Measurements from ENCODE around the gene KPTN. TPM values are rescaled to one million over a fixed set of nuclear protein-coding genes. Genes with fewer than 3 reads are reported as not detected.

Gene KPTN
- total and polyA plus RNA-seq, 2 experiments from 2014 or later: 10.1 to 22.6 TPM

DNA sequence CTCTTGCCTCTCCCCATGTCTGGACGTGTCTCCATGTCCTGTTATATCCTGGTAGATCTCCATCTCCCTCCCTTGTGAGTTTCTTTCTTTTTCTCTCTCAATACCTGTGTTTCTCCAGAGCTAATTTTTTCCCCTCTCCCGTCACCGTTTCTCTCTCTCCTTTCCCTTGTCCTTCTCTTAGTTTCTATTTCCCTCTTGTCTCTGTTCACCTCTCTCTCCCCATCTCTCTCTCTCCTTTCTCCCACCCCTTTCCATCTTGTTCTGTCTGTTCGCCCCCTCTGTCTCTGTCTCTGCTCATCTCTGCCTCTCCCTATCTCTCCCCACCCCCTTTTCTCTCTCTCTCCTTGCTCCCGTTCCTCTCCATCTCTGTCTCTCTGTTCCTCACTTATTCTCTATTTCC lies 25.3 kb downstream of the KPTN start:
- DNase-seq (ENCODE audit: low spot score): no peak
- H3K27ac ChIP-seq: no peak overlapping the region
- no peak overlapping the region for H2AFZ ChIP-seq
- H3K4me1 ChIP-seq (ENCODE audit: insufficient read depth): no peaks in the 10 kb centered on the region
- no peak overlapping the region for H3K4me2 ChIP-seq
- no peaks in the 10 kb centered on the region for H3K9me2 ChIP-seq (replicated peaks; ENCODE audit: insufficient read depth)
- TF ChIP-seq CTCF (IDR thresholded peaks at IDR 0.05; ENCODE audit: poor library complexity): no peak
- H3K27me3 ChIP-seq: peaks cover 33% of the 10 kb centered on the region
- WGBS (ENCODE audit: low lambda C conversion rate, missing lambda C conversion rate): 63% methylated on average over 3 of the region's 5 CpGs
- no peaks in the 10 kb centered on the region for H3K36me3 ChIP-seq (replicated peaks; ENCODE audit: insufficient read depth, low read depth)
- H3K4me3 ChIP-seq: no peak overlapping the region
- H4K20me1 ChIP-seq (ENCODE audit: insufficient read depth, poor library complexity, severe bottlenecking): no peaks in the 10 kb centered on the region
- H3K79me2 ChIP-seq: no peaks in the 10 kb centered on the region
- H3K9me3 ChIP-seq (ENCODE audit: low read depth): no peaks in the 10 kb centered on the region

DNA sequence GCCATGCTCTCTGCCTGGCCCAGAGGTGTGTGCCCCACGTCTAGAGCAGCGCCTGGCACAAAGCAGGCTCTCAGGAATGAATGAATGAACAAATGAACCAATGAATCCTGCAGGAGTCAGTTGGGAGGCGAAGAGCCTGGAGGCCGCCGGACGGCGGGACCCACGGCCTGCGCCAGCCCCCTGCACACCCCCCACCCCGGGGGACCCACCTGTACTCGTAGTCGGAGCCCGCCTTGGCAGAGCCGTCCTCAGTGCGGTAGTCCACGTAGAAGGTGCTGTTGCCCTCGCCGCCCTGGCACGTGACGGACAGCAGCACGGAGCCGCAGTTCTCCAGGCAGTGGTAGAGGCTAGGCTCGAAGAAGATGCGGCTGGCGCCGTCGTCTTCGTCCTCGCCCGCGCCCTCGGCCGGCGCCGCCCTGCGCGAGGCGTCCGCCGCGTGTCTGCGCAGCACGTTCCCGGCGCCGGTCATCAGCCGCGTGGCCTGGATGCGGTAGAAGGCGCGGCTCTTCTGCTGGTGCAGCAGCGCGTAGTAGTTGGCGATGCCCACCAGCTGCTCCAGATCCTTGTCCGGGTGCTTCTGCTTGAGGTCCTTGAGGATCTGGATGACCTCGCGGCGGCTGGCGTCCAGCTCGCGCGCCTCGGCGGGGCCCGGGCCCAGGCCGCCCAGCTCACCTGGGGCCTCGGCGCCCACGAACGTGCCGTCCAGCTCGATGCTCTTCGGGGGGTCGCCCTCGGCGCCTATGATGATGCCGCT lies 27.1 kb downstream of the KPTN start:
- H3K4me3 ChIP-seq: no peak overlapping the region
- H3K27me3 ChIP-seq: peaks cover 33% of the 10 kb centered on the region
- DNase-seq (ENCODE audit: low spot score): no peak
- no peaks in the 10 kb centered on the region for H3K4me1 ChIP-seq (ENCODE audit: insufficient read depth)
- no peak overlapping the region for H3K27ac ChIP-seq
- no peaks in the 10 kb centered on the region for H3K9me3 ChIP-seq (ENCODE audit: low read depth)
- no peak overlapping the region for H3K4me2 ChIP-seq
- 87% methylated on average over 65 of the region's 77 CpGs for WGBS (ENCODE audit: low lambda C conversion rate, missing lambda C conversion rate)
- no peak for TF ChIP-seq EZH2phosphoT487 (IDR thresholded peaks at IDR 0.05; ENCODE audit: low read depth, severe bottlenecking, unreplicated experiment)
- TF ChIP-seq CTCF (IDR thresholded peaks at IDR 0.05; ENCODE audit: poor library complexity): no peak
- TF ChIP-seq EZH2 (IDR thresholded peaks at IDR 0.05; ENCODE audit: borderline replicate concordance): no peak
- H3K9me2 ChIP-seq (replicated peaks; ENCODE audit: insufficient read depth): no peaks in the 10 kb centered on the region
- H4K20me1 ChIP-seq (ENCODE audit: insufficient read depth, poor library complexity, severe bottlenecking): no peaks in the 10 kb centered on the region
- no peaks in the 10 kb centered on the region for H3K79me2 ChIP-seq
- no peak overlapping the region for H2AFZ ChIP-seq
- no peaks in the 10 kb centered on the region for H3K36me3 ChIP-seq (replicated peaks; ENCODE audit: insufficient read depth, low read depth)

GRCh38 chr19:47450478-47450877 lies 33.5 kb downstream of the KPTN start:
- H3K79me2 ChIP-seq: no peaks in the 10 kb centered on the region
- H3K27me3 ChIP-seq: peaks cover 50% of the 10 kb centered on the region
- peaks cover 11% of the 10 kb centered on the region for H3K4me1 ChIP-seq (ENCODE audit: insufficient read depth)
- H2AFZ ChIP-seq: no peak overlapping the region
- H3K36me3 ChIP-seq (replicated peaks; ENCODE audit: insufficient read depth, low read depth): no peaks in the 10 kb centered on the region
- no peaks in the 10 kb centered on the region for H4K20me1 ChIP-seq (ENCODE audit: insufficient read depth, poor library complexity, severe bottlenecking)
- no peak overlapping the region for H3K4me3 ChIP-seq
- WGBS (ENCODE audit: low lambda C conversion rate, missing lambda C conversion rate): 74% methylated on average over 7 of the region's 7 CpGs
- TF ChIP-seq EZH2 (IDR thresholded peaks at IDR 0.05; ENCODE audit: borderline replicate concordance): no peak
- TF ChIP-seq EZH2phosphoT487 (IDR thresholded peaks at IDR 0.05; ENCODE audit: low read depth, severe bottlenecking, unreplicated experiment): no peak
- no peak for TF ChIP-seq CTCF (IDR thresholded peaks at IDR 0.05; ENCODE audit: poor library complexity)
- H3K4me2 ChIP-seq: no peak overlapping the region
- H3K9me3 ChIP-seq (ENCODE audit: low read depth): no peaks in the 10 kb centered on the region
- no peak overlapping the region for H3K27ac ChIP-seq
- no peaks in the 10 kb centered on the region for H3K9me2 ChIP-seq (replicated peaks; ENCODE audit: insufficient read depth)
- no peak for DNase-seq (ENCODE audit: low spot score)

Measured in hepatocyte (in vitro differentiated cells).